HCT116 (cell line): ENCODE results near the gene RENBP.

Experiments used
- CBX3 ChIP-seq: IDR thresholded peaks from 2 replicates; pipeline ENCODE4 v1.6.1; 2012; ENCODE audit warnings: low read depth
- CEBPB ChIP-seq: IDR thresholded peaks from 2 replicates; pipeline ENCODE4 v1.6.1; 2012; ENCODE audit warnings: low read depth
- EZH2phosphoT487 ChIP-seq: fragments of 200-600 bp; IDR thresholded peaks from 2 replicates; pipeline ENCODE4 v1.6.1; 2018; ENCODE audit warnings: antibody characterized with exemption, borderline replicate concordance
- FOSL1 ChIP-seq: IDR thresholded peaks from 2 replicates; pipeline ENCODE4 v1.6.1; 2012; ENCODE audit warnings: low read depth
- POLR2A ChIP-seq: IDR thresholded peaks from 2 replicates; pipeline ENCODE4 v1.7.0; 2011; ENCODE audit warnings: borderline replicate concordance; ENCODE audit not compliant: insufficient read depth, insufficient read length; ENCODE audit errors: extremely low read depth
- POLR2AphosphoS5 ChIP-seq: IDR thresholded peaks from 2 replicates; pipeline ENCODE4 v1.6.1; 2011; ENCODE audit warnings: mild to moderate bottlenecking, low read depth, low read length, moderate library complexity
- RAD21 ChIP-seq: IDR thresholded peaks from 2 replicates; pipeline ENCODE4 v1.6.1; 2012; ENCODE audit warnings: low read depth, mild to moderate bottlenecking
- SIN3A ChIP-seq: IDR thresholded peaks from 2 replicates; pipeline ENCODE4 v1.6.1; 2012; ENCODE audit warnings: low read depth
- SP1 ChIP-seq: IDR thresholded peaks from 2 replicates; pipeline ENCODE4 v1.6.1; 2012; ENCODE audit warnings: low read depth
- TCF7L2 ChIP-seq: IDR thresholded peaks from 2 replicates; pipeline ENCODE4 v1.7.0; 2011; ENCODE audit warnings: borderline replicate concordance, inconsistent platforms; ENCODE audit not compliant: insufficient read depth, insufficient read length; ENCODE audit errors: extremely low read depth
- YY1 ChIP-seq: IDR thresholded peaks from 2 replicates; pipeline ENCODE4 v1.6.1; 2011; ENCODE audit warnings: low read length, low read depth, moderate library complexity, mild to moderate bottlenecking; ENCODE audit not compliant: insufficient replicate concordance; ENCODE audit errors: extremely low read depth
- TF ChIP-seq, protein P1 (sequence below), 3 experiments: fragments of 200-600 bp in 1 of 3; sonication (generic) in 1 of 3; IDR thresholded peaks in 2 of 3; conservative IDR thresholded peaks in 1 of 3; 2 replicates each; pipeline ENCODE4 v1.5.1; 2012 to 2017; ENCODE audit warnings: low read depth in 2 of 3, low read length in 2 of 3, antibody characterized with exemption in 1 of 3, borderline replicate concordance in 1 of 3, control low read depth in 1 of 3, mild to moderate bottlenecking in 1 of 3, mixed read lengths in 1 of 3, mixed run types in 1 of 3, moderate library complexity in 1 of 3; ENCODE audit not compliant: insufficient read depth in 1 of 3
- TF ChIP-seq, protein P2 (sequence below): IDR thresholded peaks from 2 replicates; pipeline ENCODE4 v1.6.1; 2012

- TF ChIP-seq EZH2phosphoT487 (no peak), FOSL1 (no peak), SIN3A (no peak), POLR2AphosphoS5 (no peak), CEBPB (no peak), CBX3 (no peak), POLR2A (no peak), TCF7L2 (no peak), YY1 (no peak), SP1 (no peak), RAD21 (no peak)
- TF ChIP-seq, protein P1, sequence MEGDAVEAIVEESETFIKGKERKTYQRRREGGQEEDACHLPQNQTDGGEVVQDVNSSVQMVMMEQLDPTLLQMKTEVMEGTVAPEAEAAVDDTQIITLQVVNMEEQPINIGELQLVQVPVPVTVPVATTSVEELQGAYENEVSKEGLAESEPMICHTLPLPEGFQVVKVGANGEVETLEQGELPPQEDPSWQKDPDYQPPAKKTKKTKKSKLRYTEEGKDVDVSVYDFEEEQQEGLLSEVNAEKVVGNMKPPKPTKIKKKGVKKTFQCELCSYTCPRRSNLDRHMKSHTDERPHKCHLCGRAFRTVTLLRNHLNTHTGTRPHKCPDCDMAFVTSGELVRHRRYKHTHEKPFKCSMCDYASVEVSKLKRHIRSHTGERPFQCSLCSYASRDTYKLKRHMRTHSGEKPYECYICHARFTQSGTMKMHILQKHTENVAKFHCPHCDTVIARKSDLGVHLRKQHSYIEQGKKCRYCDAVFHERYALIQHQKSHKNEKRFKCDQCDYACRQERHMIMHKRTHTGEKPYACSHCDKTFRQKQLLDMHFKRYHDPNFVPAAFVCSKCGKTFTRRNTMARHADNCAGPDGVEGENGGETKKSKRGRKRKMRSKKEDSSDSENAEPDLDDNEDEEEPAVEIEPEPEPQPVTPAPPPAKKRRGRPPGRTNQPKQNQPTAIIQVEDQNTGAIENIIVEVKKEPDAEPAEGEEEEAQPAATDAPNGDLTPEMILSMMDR (IDR thresholded peaks at IDR 0.05 in 2 of 3, conservative IDR thresholded peaks at IDR 0.05 in 1 of 3; ENCODE audit: borderline replicate concordance in 1 of 3, insufficient read depth in 1 of 3, low read depth in 2 of 3, low read length in 2 of 3) = no peak
- TF ChIP-seq, protein P2, sequence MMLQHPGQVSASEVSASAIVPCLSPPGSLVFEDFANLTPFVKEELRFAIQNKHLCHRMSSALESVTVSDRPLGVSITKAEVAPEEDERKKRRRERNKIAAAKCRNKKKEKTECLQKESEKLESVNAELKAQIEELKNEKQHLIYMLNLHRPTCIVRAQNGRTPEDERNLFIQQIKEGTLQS = no peak
These were observed 23.2 kb upstream of the RENBP start for GRCh38 chrX:153967536-153968224.
